Vagina (tissue), 2 donors: ENCODE results near the gene PTGIS. TPM values are rescaled to one million over a fixed set of nuclear protein-coding genes. Genes with fewer than 3 reads are reported as not detected.

ENCODE experiments used
- DNase-seq, 2 donors: peaks; one replicate each; pipeline ENCODE4 v3.0.0-alpha.2; 2017; ENCODE audit errors: extremely low spot score in 2 of 2
- H3K27ac ChIP-seq: fragments of 200-600 bp; sonication (generic); one replicate; pipeline ENCODE4 v1.5.1; 2019
- H3K27me3 ChIP-seq: fragments of 200-600 bp; sonication (generic); one replicate; pipeline ENCODE4 v1.5.1; 2019
- H3K36me3 ChIP-seq, 2 donors: fragments of 200-600 bp; sonication (generic); one replicate each; pipeline ENCODE4 v1.5.1; 2017 to 2019
- H3K4me1 ChIP-seq: fragments of 200-600 bp; sonication (generic); one replicate; pipeline ENCODE4 v1.5.1; 2019
- H3K4me3 ChIP-seq, 2 donors: fragments of 200-600 bp; sonication (generic); 1 replicate in 1 of 2; 2 replicates in 1 of 2; pipeline ENCODE4 v1.5.1; 2016 to 2019
- H3K9me3 ChIP-seq: fragments of 200-600 bp; sonication (generic); one replicate; pipeline ENCODE4 v1.5.1; 2019
- CTCF ChIP-seq, 3 experiments: fragments of 450-650 bp in 2 of 3; fragments of 200-600 bp in 1 of 3; sonication (generic) in 1 of 3; IDR thresholded peaks; one replicate each; pipeline ENCODE4 v1.5.1; 2017 to 2019; ENCODE audit warnings: antibody characterized with exemption in 3 of 3, mild to moderate bottlenecking in 2 of 3, moderate library complexity in 2 of 3
- POLR2A ChIP-seq, 2 donors: fragments of 450-650 bp; IDR thresholded peaks; one replicate each; pipeline ENCODE4 v1.6.1; 2017; ENCODE audit warnings: antibody characterized with exemption in 2 of 2, mild to moderate bottlenecking in 2 of 2, moderate library complexity in 2 of 2
- POLR2AphosphoS5 ChIP-seq, 2 donors: sonication (generic); formaldehyde crosslinking; IDR thresholded peaks; one replicate each; pipeline ENCODE4 v1.9.0; 2017; ENCODE audit warnings: antibody characterized with exemption in 2 of 2, mild to moderate bottlenecking in 2 of 2, low read depth in 1 of 2; ENCODE audit not compliant: insufficient read depth in 1 of 2
- intact Hi-C: fragments of 100-400 bp; cut with DNase I; formaldehyde crosslinking; loops from one replicate; pipeline ENCODE4 v1.15.1; 2023
- total RNA-seq: library from RNA; depleted of rRNA; stranded (reverse); fragments of >200 nt; gene quantifications from one replicate; pipeline ENCODE4 v1.2.3, GENCODE V29; 2016

PTGIS gene
- total RNA-seq, 1 donor from 2014 or later, result 51.1 TPM

GRCh38 chr20:49513009-49513408 lies 54.9 kb downstream of the PTGIS start:
- H3K27ac ChIP-seq, result no peak overlapping the region
- intact Hi-C loops, result no loop called here
- TF ChIP-seq POLR2A (IDR thresholded peaks at IDR 0.05) (no peak), POLR2AphosphoS5 (IDR thresholded peaks at IDR 0.05; ENCODE audit: insufficient read depth in 1 of 2, low read depth in 1 of 2) (no peak), CTCF (IDR thresholded peaks at IDR 0.05) (no peak)

GRCh38 chr20:49511788-49512525 lies 56.0 kb downstream of the PTGIS start:
- Histone ChIP-seq H3K9me3 (no peaks in the 10 kb centered on the region), H3K4me1 (peaks cover 22% of the 10 kb centered on the region), H3K27ac (peak overlapping the region; percentile 42), H3K4me3 (no peak overlapping the region), H3K27me3 (no peaks in the 10 kb centered on the region), H3K36me3 (peaks cover 0 to 10% of the 10 kb centered on the region in 2 donors)
- no peak for DNase-seq
- TF ChIP-seq POLR2A (IDR thresholded peaks at IDR 0.05) (no peak), CTCF (IDR thresholded peaks at IDR 0.05) (no peak), POLR2AphosphoS5 (IDR thresholded peaks at IDR 0.05; ENCODE audit: insufficient read depth in 1 of 2, low read depth in 1 of 2) (no peak)
- intact Hi-C loops, result no loop called here

More at GRCh38 chr20:49513009-49513408, 54.9 kb downstream of the PTGIS start:
- H3K4me1 ChIP-seq, result peaks cover 18% of the 10 kb centered on the region
- H3K4me3 ChIP-seq, result no peak overlapping the region
- H3K27me3 ChIP-seq, result no peaks in the 10 kb centered on the region
- no peak for DNase-seq
- no peaks in the 10 kb centered on the region for H3K9me3 ChIP-seq
- peaks cover 0 to under 1% of the 10 kb centered on the region in 2 donors for H3K36me3 ChIP-seq

- DNase-seq, result peak in 1 of 2 donors; percentile 97
- TF ChIP-seq POLR2A (IDR thresholded peaks at IDR 0.05), result no peak
- TF ChIP-seq POLR2AphosphoS5 (IDR thresholded peaks at IDR 0.05; ENCODE audit: insufficient read depth in 1 of 2, low read depth in 1 of 2), result peak; percentile 21 to 92
- TF ChIP-seq CTCF (IDR thresholded peaks at IDR 0.05), result no peak
- H3K9me3 ChIP-seq, result no peaks in the 10 kb centered on the region
- intact Hi-C loops, result no loop called here
- no peak overlapping the region for H3K4me3 ChIP-seq
- peak overlapping the region; percentile 42 for H3K27ac ChIP-seq
- H3K4me1 ChIP-seq, result peaks cover 22% of the 10 kb centered on the region
- H3K27me3 ChIP-seq, result no peaks in the 10 kb centered on the region
- peaks cover 0 to 10% of the 10 kb centered on the region in 2 donors for H3K36me3 ChIP-seq
Measured at GRCh38 chr20:49510562-49511122, 57.3 kb downstream of the PTGIS start.

GRCh38 chr20:49508435-49509199 lies 59.3 kb downstream of the PTGIS start:
- no peak overlapping the region for H3K4me3 ChIP-seq
- TF ChIP-seq POLR2AphosphoS5 (IDR thresholded peaks at IDR 0.05; ENCODE audit: insufficient read depth in 1 of 2, low read depth in 1 of 2) (no peak), CTCF (IDR thresholded peaks at IDR 0.05) (peak; percentile 3 to 52 (median 30)), POLR2A (IDR thresholded peaks at IDR 0.05) (no peak)
- intact Hi-C loops, result no loop called here
- no peak overlapping the region for H3K27ac ChIP-seq
- H3K4me1 ChIP-seq, result peaks cover 22% of the 10 kb centered on the region
- DNase-seq, result no peak
- peaks cover 0 to 10% of the 10 kb centered on the region in 2 donors for H3K36me3 ChIP-seq
- H3K9me3 ChIP-seq, result no peaks in the 10 kb centered on the region
- no peaks in the 10 kb centered on the region for H3K27me3 ChIP-seq
